Osteocyte (in vitro differentiated cells): ENCODE results near the gene MOB3A. TPM values are rescaled to one million over a fixed set of nuclear protein-coding genes. Genes with fewer than 3 reads are reported as not detected.

Source experiments
- DNase-seq: peaks from one replicate; pipeline ENCODE4 v3.0.0; 2021; ENCODE audit warnings: mixed read lengths; ENCODE audit not compliant: unreplicated experiment; ENCODE audit errors: extremely low spot score
- H3K27ac Mint-ChIP-seq: one replicate; pipeline ENCODE4 v1.8.0; 2021; ENCODE audit warnings: mild to moderate bottlenecking, mixed read lengths; ENCODE audit not compliant: unreplicated experiment
- H3K27me3 Mint-ChIP-seq: one replicate; pipeline ENCODE4 v1.8.0; 2021; ENCODE audit warnings: mixed read lengths; ENCODE audit not compliant: unreplicated experiment
- H3K36me3 Mint-ChIP-seq: one replicate; pipeline ENCODE4 v1.8.0; 2021; ENCODE audit warnings: mixed read lengths; ENCODE audit not compliant: unreplicated experiment
- H3K4me1 Mint-ChIP-seq: one replicate; pipeline ENCODE4 v1.8.0; 2021; ENCODE audit warnings: mixed read lengths; ENCODE audit not compliant: unreplicated experiment
- H3K4me3 Mint-ChIP-seq: one replicate; pipeline ENCODE4 v1.8.0; 2021; ENCODE audit warnings: mild to moderate bottlenecking, moderate library complexity, mixed read lengths; ENCODE audit not compliant: unreplicated experiment
- H3K9me3 Mint-ChIP-seq: one replicate; pipeline ENCODE4 v1.8.0; 2021; ENCODE audit warnings: mixed read lengths; ENCODE audit not compliant: unreplicated experiment
- CTCF ChIP-seq: fragments of 200-600 bp; sonication (generic); IDR thresholded peaks from 2 replicates; pipeline ENCODE4 v1.5.0; 2021; ENCODE audit warnings: antibody characterized with exemption, mild to moderate bottlenecking, moderate library complexity
- total RNA-seq: library from RNA; stranded (reverse); gene quantifications from 2 replicates; pipeline ENCODE4 v1.2.1, GENCODE V29; 2021

MOB3A gene
- total RNA-seq, 1 donor from 2014 or later = 50.6 TPM

- peaks cover 31% of the 10 kb centered on the region for H3K4me1 Mint-ChIP-seq
- no peaks in the 10 kb centered on the region for H3K27me3 Mint-ChIP-seq
- H3K36me3 Mint-ChIP-seq = peaks cover 3% of the 10 kb centered on the region
- H3K9me3 Mint-ChIP-seq = no peaks in the 10 kb centered on the region
- TF ChIP-seq CTCF = no peak
- no peak for DNase-seq
- H3K4me3 Mint-ChIP-seq = peak overlapping the region; percentile 82
- H3K27ac Mint-ChIP-seq = peak overlapping the region; percentile 74
Measured at GRCh38 chr19:2049741-2050348, 46.3 kb downstream of the MOB3A start.

- no peak for DNase-seq
- peak overlapping the region; percentile 74 for H3K27ac Mint-ChIP-seq
- H3K9me3 Mint-ChIP-seq = no peaks in the 10 kb centered on the region
Measured at GRCh38 chr19:2048959-2049740, 47.0 kb downstream of the MOB3A start.

GRCh38 chr19:2048104-2048958, 47.8 kb downstream of the MOB3A start:
- Mint-ChIP-seq H3K27me3 (no peaks in the 10 kb centered on the region), H3K36me3 (peaks cover 6% of the 10 kb centered on the region), H3K4me3 (no peak overlapping the region), H3K27ac (no peak overlapping the region), H3K9me3 (no peaks in the 10 kb centered on the region), H3K4me1 (peaks cover 30% of the 10 kb centered on the region)
- TF ChIP-seq CTCF = no peak
- DNase-seq = no peak

More at GRCh38 chr19:2048959-2049740, 47.0 kb downstream of the MOB3A start:
- Mint-ChIP-seq H3K36me3 (peaks cover 3% of the 10 kb centered on the region), H3K4me1 (peaks cover 30% of the 10 kb centered on the region), H3K4me3 (peak overlapping the region; percentile 82), H3K27me3 (no peaks in the 10 kb centered on the region)
- no peak for TF ChIP-seq CTCF

DNA sequence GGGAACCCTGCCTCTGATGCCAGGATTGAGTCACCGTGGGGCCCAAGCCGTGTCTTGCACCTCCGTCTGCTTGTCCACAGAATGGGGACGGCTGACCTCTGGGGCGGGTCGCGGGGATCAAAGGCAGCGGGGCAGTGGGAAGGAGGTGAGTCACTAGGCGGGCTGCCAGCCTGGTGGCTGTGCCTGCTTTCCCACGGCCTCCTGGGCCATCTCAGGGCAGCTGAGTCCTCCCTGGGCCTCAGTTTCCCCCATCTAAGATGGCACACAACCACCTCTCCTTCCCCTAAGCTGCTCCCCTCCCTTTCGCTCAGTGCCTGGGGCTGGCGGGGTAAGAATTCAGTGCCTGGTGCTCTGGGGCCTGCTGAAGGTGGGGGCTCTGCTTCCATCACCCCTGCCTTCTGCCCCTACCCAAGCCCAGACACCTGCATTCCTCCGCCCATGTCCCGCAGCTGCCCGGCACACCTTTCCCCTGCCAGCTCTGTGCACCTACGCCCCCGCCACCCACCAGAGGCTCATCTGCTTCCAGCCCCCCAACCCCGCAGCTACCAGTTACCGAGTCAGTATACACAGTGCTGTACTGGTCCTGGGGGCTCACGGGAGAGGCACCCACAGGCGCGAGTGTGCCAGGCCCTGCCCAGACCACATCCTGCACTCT, 48.5 kb downstream of the MOB3A start:
- H3K4me3 Mint-ChIP-seq = no peak overlapping the region
- DNase-seq = no peak

More for the DNA sequence above, 48.5 kb downstream of the MOB3A start:
- H3K36me3 Mint-ChIP-seq = peaks cover 8% of the 10 kb centered on the region
- H3K27ac Mint-ChIP-seq = no peak overlapping the region
- no peak for TF ChIP-seq CTCF
- no peaks in the 10 kb centered on the region for H3K27me3 Mint-ChIP-seq
- H3K9me3 Mint-ChIP-seq = no peaks in the 10 kb centered on the region
- peaks cover 30% of the 10 kb centered on the region for H3K4me1 Mint-ChIP-seq
